ENCODE data around the gene SGCD. TPM values are rescaled to one million over a fixed set of nuclear protein-coding genes. Genes with fewer than 3 reads are reported as not detected.

The SGCD gene
- 12.7 and 31.2 TPM in 2 replicates for total RNA-seq

GRCh38 chr5:156326718-156327259 lies at the start of gene SGCD:
Gene SGCD, plus strand, starts transcription at chr5:156327164.

